Measurements from ENCODE around the gene MPC2. TPM values are rescaled to one million over a fixed set of nuclear protein-coding genes. Genes with fewer than 3 reads are reported as not detected.

The MPC2 gene
- total RNA-seq, 1 donor from 2014 or later = 28.6 TPM

Other genes with a start within 250 kb of the MPC2 start
- gene MPZL1, start 215.1 kb downstream of the MPC2 start, total RNA-seq = 27.2 and 27.4 TPM in 2 replicates
- 0.20 and 0.24 TPM in 2 replicates for gene ADCY10, start 22.9 kb downstream of the MPC2 start, total RNA-seq
- gene DCAF6, start 389 bp downstream of the MPC2 start, total RNA-seq = 23.1 and 32.9 TPM in 2 replicates
- 0.04 and 0.32 TPM in 2 replicates for gene GPR161, start 199.9 kb upstream of the MPC2 start, total RNA-seq
- 25.5 and 29.8 TPM in 2 replicates for gene TIPRL, start 241.9 kb upstream of the MPC2 start, total RNA-seq

Data from activated B cell treated with CpG ODN at 0.5 μM for 24 hours (primary cell).